Left ventricle myocardium inferior (tissue), 1 donor: Measurements from ENCODE around the gene TBC1D5. TPM values are rescaled to one million over a fixed set of nuclear protein-coding genes. Genes with fewer than 3 reads are reported as not detected.

Experiments
- DNase-seq: peaks from one replicate; pipeline ENCODE4 v3.0.0-alpha.2; 2020
- H3K27ac ChIP-seq: fragments of 200-600 bp; replicated peaks from 2 replicates; pipeline ENCODE4 v1.8.0; 2021
- H3K27me3 ChIP-seq: fragments of 200-600 bp; 2 replicates; pipeline ENCODE4 v1.8.0; 2021; ENCODE audit warnings: low read depth
- H3K36me3 ChIP-seq: fragments of 200-600 bp; 2 replicates; pipeline ENCODE4 v1.8.0; 2021
- H3K4me1 ChIP-seq: fragments of 200-600 bp; 2 replicates; pipeline ENCODE4 v1.8.0; 2021
- H3K4me3 ChIP-seq: fragments of 200-600 bp; 2 replicates; pipeline ENCODE4 v1.8.0; 2021; ENCODE audit warnings: mild to moderate bottlenecking, moderate library complexity
- H3K9me3 ChIP-seq: fragments of 200-600 bp; replicated peaks from 2 replicates; pipeline ENCODE4 v1.8.0; 2021
- intact Hi-C: fragments of 100-400 bp; cut with micrococcal nuclease; formaldehyde crosslinking; loops from one replicate; pipeline ENCODE4 v1.11.0; 2022
- total RNA-seq: library from RNA; stranded (reverse); fragmentation: NEBNext Ultra II Directional; extraction: Animal tissue kit (Norgen Biotek cat#: 25700); gene quantifications from one replicate; pipeline ENCODE4 v1.2.1, GENCODE V29; 2021
- TF ChIP-seq, protein P1 (sequence below): fragments of 200-600 bp; IDR thresholded peaks from 2 replicates; pipeline ENCODE4 v1.8.0; 2021; ENCODE audit warnings: antibody characterized with exemption, mild to moderate bottlenecking, borderline replicate concordance
- donor health status: DM: no; HTN: yes; CAD: no; lungs with severe emphysema.

Gene TBC1D5
- total RNA-seq, 1 donor from 2014 or later: 26.9 TPM

DNA sequence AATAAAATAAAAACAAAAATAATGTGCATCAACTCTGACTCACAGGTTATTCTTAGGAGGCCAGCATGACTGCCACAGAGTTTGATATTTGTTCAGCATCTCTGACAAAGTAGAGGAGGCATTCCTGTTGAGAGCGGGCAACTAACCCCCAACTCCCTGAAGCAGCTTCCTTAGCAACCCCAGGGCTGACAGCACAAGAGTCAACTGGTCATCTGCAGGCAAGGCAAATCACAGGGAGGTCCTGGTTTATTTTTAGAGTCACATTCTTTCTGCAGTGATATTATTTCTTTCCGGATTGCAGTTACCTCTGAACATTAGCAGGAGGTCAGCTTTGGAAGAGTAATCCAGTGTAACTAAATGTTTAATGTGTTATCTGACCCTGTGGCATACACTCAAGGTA, 584.7 kb downstream of the TBC1D5 start:
- Histone ChIP-seq H3K27me3 (no peaks in the 10 kb centered on the region), H3K4me3 (peak overlapping the region; percentile 32), H3K27ac (peak overlapping the region; percentile 93), H3K36me3 (peaks cover 66% of the 10 kb centered on the region), H3K4me1 (peaks cover 64% of the 10 kb centered on the region), H3K9me3 (peaks cover 21% of the 10 kb centered on the region)
- TF ChIP-seq, protein P1, sequence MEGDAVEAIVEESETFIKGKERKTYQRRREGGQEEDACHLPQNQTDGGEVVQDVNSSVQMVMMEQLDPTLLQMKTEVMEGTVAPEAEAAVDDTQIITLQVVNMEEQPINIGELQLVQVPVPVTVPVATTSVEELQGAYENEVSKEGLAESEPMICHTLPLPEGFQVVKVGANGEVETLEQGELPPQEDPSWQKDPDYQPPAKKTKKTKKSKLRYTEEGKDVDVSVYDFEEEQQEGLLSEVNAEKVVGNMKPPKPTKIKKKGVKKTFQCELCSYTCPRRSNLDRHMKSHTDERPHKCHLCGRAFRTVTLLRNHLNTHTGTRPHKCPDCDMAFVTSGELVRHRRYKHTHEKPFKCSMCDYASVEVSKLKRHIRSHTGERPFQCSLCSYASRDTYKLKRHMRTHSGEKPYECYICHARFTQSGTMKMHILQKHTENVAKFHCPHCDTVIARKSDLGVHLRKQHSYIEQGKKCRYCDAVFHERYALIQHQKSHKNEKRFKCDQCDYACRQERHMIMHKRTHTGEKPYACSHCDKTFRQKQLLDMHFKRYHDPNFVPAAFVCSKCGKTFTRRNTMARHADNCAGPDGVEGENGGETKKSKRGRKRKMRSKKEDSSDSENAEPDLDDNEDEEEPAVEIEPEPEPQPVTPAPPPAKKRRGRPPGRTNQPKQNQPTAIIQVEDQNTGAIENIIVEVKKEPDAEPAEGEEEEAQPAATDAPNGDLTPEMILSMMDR: no peak
- intact Hi-C loops: no loop called here
- no peak for DNase-seq

DNA sequence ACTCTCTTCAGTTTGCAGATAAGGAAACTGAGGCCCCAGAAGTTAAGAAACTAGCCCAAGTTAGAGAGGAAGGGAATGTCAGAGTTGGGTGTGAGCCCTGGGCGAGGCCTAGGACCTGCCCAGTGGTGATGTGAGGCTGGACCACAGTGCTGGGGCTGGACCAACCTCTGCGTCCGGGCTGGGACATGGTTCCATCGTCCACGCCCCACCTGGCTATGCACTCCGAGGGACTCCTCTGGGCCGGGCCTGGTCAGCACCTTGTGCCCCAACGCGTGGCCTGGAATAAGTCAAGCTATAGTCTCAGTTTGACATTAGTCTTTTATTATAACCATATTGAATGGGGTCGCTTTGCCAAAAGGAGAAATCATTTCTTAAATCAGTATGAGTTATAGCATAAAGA, 585.6 kb downstream of the TBC1D5 start:
- peaks cover 66% of the 10 kb centered on the region for H3K36me3 ChIP-seq
- H3K4me1 ChIP-seq: peaks cover 56% of the 10 kb centered on the region
- DNase-seq: no peak
- peaks cover 30% of the 10 kb centered on the region for H3K9me3 ChIP-seq
- no peaks in the 10 kb centered on the region for H3K27me3 ChIP-seq
- peak overlapping the region; percentile 93 for H3K27ac ChIP-seq
- TF ChIP-seq, protein P1: no peak
- no peak overlapping the region for H3K4me3 ChIP-seq
- intact Hi-C loops: no loop called here

DNA sequence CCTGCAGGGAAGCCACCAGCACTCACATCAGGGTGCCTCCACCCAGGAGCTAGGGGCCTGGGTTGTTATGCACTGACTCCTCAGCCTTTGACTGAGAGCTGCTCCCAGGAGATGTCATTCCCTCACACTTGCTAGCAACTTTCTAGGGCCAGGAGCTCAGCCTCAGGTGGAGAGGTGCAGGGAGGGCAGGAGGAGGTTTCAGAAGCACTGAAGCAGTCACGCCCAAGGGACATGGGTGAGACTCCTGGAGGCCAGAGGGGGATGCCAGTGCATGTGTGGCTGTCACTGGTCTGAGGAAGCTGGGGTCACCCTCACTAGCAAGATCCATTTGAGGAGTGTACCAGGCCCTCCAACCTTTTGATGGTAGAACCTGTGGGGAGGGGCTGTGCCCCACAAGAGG, 586.5 kb downstream of the TBC1D5 start:
- intact Hi-C loops: no loop called here
- no peak for DNase-seq
- H3K9me3 ChIP-seq: peaks cover 38% of the 10 kb centered on the region
- no peak overlapping the region for H3K4me3 ChIP-seq
- TF ChIP-seq, protein P1: no peak
- H3K27me3 ChIP-seq: no peaks in the 10 kb centered on the region
- H3K4me1 ChIP-seq: peaks cover 46% of the 10 kb centered on the region
- H3K27ac ChIP-seq: peak overlapping the region; percentile 93
- H3K36me3 ChIP-seq: peaks cover 69% of the 10 kb centered on the region

DNA sequence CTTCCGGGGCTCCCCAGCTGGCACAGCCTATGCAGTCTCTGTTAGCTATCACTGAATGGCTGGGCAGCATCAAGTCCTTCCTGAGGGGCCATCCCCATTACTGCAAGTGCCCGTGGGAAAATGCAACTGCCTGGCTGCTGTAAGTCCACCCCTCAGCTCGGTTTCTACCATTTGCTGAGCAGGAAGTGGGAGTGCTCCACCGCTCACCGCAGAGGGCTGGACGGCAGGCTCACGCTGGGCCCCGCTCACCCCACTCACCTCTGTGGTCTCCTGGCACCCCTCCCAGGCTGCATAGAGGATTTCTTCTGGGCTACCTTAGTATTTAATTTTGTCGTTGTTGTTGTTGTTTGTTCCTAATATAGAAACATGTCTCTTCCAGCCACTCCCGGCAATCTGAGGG, 587.5 kb downstream of the TBC1D5 start:
- DNase-seq: no peak
- Histone ChIP-seq H3K36me3 (peaks cover 62% of the 10 kb centered on the region), H3K27me3 (no peaks in the 10 kb centered on the region), H3K4me1 (peaks cover 39% of the 10 kb centered on the region), H3K27ac (peak overlapping the region; percentile 93), H3K9me3 (peaks cover 41% of the 10 kb centered on the region), H3K4me3 (no peak overlapping the region)
- intact Hi-C loops: no loop called here
- TF ChIP-seq, protein P1: no peak

DNA sequence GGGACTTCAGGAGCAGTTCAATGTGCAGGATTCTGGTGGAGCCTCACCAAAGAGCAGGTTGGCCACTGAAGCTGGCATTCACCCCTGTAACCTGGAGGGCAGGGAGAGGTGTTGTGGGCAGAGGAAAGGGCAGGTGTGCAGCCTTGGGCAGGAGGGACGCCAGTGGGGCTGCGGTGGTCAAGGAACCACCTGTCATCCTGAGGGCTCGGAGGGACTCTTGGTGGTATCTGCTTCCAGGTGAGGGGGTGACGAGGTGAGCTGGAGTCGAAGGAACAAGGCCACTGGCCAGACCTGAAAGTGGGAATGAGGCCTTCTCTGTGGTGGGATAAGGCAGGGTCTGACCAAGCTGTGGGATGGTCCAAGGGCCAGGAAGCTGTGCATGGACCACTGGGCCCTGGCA, 588.2 kb downstream of the TBC1D5 start:
- no peaks in the 10 kb centered on the region for H3K27me3 ChIP-seq
- H3K36me3 ChIP-seq: peaks cover 62% of the 10 kb centered on the region
- intact Hi-C loops: no loop called here
- peaks cover 31% of the 10 kb centered on the region for H3K4me1 ChIP-seq
- H3K4me3 ChIP-seq: no peak overlapping the region
- TF ChIP-seq, protein P1: no peak
- no peak overlapping the region for H3K27ac ChIP-seq
- peaks cover 41% of the 10 kb centered on the region for H3K9me3 ChIP-seq
- no peak for DNase-seq

DNA sequence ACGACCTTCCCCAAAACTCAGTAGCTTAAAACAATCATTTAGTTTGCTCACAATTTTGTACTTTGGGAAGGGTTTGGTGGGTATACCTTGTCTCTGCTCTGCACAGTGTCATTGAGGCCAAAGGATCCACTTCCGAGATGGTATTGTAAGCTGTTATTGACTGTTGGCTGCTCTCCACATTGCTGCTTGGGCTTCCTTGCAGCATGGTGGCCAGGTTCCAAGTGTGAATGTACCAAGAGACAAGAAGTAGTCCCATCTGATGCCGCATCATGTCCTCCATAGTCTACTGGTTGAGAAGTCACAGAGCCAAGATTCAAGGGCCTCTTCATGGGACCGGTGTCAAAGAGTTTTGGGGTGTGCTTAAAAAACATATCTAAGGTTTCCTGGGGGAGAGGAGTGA, 589.2 kb downstream of the TBC1D5 start:
- intact Hi-C loops: no loop called here
- Histone ChIP-seq H3K4me3 (no peak overlapping the region), H3K4me1 (peaks cover 24% of the 10 kb centered on the region), H3K9me3 (peaks cover 41% of the 10 kb centered on the region), H3K27ac (no peak overlapping the region), H3K36me3 (peaks cover 62% of the 10 kb centered on the region), H3K27me3 (no peaks in the 10 kb centered on the region)
- TF ChIP-seq, protein P1: no peak
- DNase-seq: no peak
